Liver (tissue), 3 donors: ENCODE measurements around the gene PAPPA.

Experiments
- CTCF ChIP-seq: fragments of 150-350 bp; IDR thresholded peaks from 2 replicates; pipeline ENCODE4 v1.5.1; 2017; ENCODE audit warnings: improper control_type of control experiment, low read depth, low read length; ENCODE audit not compliant: missing input control
- RAD21 ChIP-seq, 2 donors: IDR thresholded peaks; 2 replicates each; pipeline ENCODE4 v1.6.1; 2016; ENCODE audit warnings: antibody characterized with exemption in 2 of 2, mild to moderate bottlenecking in 2 of 2
- REST ChIP-seq: IDR thresholded peaks from 2 replicates; pipeline ENCODE4 v1.6.1; 2016; ENCODE audit warnings: antibody characterized with exemption, mild to moderate bottlenecking
- ZBTB33 ChIP-seq: IDR thresholded peaks from 2 replicates; pipeline ENCODE4 v1.6.1; 2016; ENCODE audit warnings: antibody characterized with exemption
- donor health status: healthy.
- donor health status: healthy.

DNA sequence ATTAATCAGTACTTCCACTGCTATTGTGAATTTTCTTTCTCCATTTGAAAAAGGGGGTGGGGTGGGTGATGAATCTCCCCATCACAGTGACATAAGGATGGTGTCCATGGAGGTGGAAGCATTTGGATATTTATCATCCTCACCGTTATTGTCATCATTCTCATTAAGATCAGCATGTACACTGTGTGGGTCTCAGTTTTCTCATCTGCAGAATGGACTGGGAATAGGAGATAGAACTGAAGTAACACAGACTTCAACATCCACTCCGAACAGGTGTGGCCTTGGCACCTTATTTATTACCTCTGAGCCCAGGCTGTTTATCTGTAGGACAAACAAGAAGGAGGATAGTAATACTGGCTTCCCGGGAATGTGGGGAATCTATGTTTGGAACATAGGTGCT lies 165.9 kb downstream of the PAPPA start:
- TF ChIP-seq CTCF (no peak), RAD21 (IDR thresholded peaks at IDR 0.05) (no peak), ZBTB33 (no peak), REST (no peak)
